GM21526 (cell line): ENCODE measurements around the gene TEKT1.

Source experiments
- ATAC-seq: cut with Tn5 transposase; IDR thresholded peaks from one replicate; pipeline ENCODE4 v1.9.1; 2021; ENCODE audit warnings: moderate library complexity; ENCODE audit not compliant: unreplicated experiment, low FRiP score

Gene TEKT1

GRCh38 chr17:6772016-6772415, 59.5 kb downstream of the TEKT1 start:
- no peak for ATAC-seq

DNA sequence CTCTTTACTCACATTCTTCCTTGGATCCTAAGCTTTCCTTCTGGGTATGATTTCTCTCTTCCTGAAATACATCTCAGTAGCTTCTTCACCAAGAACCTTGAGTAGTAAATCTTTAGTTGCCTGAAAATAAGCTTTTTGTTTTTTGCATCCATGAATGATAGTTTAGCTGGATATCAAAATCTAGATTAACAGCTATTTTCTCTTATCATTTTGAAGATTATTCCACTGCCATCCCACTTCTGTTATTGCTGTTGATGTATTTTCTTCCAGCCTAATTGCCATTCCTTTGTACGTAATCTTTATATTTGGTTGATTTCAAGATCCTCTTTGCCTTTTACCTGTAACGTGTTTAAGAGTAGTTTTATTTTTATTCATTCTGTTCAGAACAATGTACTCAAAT, 63.1 kb downstream of the TEKT1 start:
- no peak for ATAC-seq

- ATAC-seq: no peak
Measured at GRCh38 chr17:6761779-6762178, 69.8 kb downstream of the TEKT1 start.

DNA sequence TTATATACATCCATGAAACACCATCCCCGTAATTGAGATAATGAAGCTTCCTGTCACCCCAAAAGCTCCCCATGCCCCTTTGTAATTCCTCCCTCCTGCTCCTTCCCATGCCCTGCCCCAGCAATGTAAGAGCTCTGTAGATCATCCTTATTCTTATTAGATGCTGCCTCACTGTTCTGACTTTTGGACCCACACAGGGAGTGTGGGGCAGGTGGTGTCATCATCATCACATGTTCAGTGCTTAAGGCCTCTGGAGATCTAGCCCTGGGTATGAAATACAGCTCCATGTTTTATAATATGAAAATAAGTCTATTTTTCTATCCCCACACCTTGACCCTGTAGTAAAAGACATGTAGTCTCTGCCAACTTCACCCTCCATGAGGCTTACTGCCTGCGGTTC, 73.8 kb downstream of the TEKT1 start:
- ATAC-seq: no peak

DNA sequence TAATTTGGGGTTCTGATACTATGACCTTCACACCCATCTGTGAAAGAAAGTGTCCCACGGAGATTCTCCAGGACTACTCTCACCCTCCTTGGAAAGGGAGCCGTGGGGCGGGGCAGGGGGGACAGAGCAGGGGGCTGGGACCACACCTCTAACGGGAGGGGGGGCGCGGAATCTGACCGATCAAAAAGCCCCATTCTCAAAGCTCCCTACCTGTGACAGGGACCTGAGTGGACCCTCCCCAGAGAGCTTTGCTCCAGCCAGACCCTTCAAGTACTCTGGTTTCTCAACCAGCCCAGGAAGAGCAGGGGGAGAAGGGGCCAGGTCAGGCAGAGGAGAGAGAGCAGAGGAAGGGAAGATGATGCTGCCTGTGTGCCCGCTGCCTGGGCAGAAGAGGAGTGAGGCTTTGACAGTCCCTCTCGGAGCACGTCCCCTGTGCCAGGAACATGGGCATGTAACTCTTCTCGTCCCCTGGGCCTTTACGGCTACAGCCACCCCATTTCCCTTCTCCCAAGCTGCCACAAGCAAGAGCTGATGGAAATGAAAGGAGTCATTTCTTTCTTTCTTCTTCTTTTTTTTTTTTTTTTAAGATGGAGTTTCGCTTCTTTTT, 75.0 kb downstream of the TEKT1 start:
- ATAC-seq: no peak

- no peak for ATAC-seq
Measured at GRCh38 chr17:6755731-6756184, 75.8 kb downstream of the TEKT1 start, which contains the start of gene XAF1. Gene XAF1, plus strand, starts transcription at chr17:6756046. Its CDS starts 33 bp downstream, at chr17:6756079.

- no peak for ATAC-seq
Measured at GRCh38 chr17:6755281-6755680, 76.2 kb downstream of the TEKT1 start.

DNA sequence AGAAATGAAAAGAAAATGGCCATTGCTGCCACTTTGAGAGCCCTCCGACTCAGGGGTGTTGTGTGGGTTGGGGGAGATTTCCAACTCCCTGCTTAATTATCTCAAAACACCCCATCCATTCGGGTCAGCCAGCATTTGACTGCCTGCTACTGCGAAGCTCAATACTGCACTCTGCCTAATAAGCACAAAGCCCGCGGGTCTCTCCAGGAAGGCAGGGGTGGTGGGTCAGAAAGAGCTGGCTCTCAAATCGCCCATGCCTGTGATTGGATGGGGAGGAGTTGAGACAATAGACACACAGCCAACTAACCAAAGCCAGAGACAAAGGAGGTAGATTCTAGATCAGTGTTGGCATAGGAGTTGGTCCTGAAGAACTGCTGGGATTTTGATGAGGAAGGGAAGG, 78.0 kb downstream of the TEKT1 start:
- ATAC-seq: no peak

- ATAC-seq: no peak
Measured at GRCh38 chr17:6753006-6753445, 78.5 kb downstream of the TEKT1 start.

DNA sequence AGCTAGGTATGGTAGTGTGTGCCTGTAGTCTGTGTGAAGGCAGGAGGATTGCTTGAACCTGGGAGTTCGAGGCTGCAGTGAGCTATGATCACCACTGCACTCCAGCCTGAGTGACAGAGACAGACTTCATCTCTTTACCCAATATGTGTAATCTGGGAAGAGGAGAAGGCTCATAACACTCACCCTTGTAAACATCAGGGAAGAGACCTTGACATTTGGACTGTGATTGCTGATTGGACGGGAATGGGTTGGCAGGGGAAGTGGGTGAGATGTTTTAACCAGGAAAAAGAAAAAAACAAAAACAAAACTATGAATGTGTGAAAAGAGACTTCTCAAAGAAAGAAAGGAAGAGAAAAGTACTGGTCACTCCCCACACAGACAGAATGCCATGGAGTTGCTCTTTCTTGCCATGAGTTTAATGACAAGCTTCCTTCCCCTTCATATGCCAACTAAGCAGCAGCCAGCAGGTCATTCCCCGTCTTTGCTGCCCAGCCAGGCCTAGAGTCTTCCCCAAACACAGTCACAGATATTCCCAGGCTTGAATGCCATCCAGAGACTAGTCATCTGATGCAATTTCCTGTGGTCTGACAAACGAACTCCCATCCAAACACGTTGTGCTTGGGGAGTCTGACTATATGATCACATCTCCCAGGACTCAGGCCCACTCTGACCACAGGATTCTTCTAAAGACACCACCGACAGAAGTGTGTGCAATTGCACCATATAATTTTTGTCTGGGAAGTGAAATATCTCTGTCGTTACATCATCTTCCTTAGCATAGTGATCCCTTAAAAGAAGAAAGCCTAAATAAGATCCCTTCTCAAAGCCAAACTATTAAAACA, 79.2 kb downstream of the TEKT1 start:
- ATAC-seq: no peak

- ATAC-seq: no peak
Measured at GRCh38 chr17:6749519-6749918, 82.0 kb downstream of the TEKT1 start.

- no peak for ATAC-seq
Measured at GRCh38 chr17:6748617-6749016, 82.9 kb downstream of the TEKT1 start.
